ENCODE data around the gene INVS.

Gene INVS

DNA sequence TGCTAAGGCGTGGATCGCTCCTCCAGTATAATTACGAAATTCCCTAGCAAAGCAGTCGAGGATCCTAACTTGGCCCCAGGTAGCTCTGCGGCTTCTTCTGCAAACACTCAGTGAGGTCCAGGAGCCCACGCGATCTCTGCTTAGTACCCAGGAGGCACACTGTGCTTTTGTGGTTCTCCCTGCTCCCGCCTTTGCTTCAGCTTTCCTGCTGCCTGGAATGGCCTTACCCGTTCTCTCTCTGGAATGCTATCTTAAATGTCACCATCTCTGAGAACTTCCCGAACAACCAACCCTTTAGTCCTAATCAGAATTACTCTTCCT lies 639 bp downstream of the INVS start:
- TF ChIP-seq, protein P1, sequence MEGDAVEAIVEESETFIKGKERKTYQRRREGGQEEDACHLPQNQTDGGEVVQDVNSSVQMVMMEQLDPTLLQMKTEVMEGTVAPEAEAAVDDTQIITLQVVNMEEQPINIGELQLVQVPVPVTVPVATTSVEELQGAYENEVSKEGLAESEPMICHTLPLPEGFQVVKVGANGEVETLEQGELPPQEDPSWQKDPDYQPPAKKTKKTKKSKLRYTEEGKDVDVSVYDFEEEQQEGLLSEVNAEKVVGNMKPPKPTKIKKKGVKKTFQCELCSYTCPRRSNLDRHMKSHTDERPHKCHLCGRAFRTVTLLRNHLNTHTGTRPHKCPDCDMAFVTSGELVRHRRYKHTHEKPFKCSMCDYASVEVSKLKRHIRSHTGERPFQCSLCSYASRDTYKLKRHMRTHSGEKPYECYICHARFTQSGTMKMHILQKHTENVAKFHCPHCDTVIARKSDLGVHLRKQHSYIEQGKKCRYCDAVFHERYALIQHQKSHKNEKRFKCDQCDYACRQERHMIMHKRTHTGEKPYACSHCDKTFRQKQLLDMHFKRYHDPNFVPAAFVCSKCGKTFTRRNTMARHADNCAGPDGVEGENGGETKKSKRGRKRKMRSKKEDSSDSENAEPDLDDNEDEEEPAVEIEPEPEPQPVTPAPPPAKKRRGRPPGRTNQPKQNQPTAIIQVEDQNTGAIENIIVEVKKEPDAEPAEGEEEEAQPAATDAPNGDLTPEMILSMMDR (conservative IDR thresholded peaks at IDR 0.05), result no peak
- H3K27ac ChIP-seq, result peak overlapping the region; percentile 84

DNA sequence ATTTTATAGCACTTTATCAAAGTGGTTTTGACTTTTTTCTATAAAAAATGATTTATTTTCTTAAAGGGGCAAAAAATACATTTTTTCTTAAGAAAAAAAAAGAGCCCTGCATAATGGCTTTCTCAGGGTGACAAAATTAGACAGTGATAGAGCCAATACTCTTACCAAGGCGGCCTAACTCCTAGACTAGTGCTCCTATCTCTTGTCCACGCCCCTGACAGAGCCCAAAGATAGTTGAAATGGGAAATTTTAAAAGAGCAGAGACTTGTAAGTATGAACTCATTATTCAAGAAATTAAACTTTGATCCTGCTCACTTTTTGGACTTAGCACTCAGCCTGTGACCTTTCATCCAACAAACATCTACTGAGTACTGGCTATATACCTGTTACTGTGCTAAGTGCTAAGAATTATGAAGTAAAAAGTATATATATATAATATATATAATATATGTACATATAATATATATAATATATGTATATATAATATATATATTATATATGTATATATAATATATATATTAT lies 1.2 kb downstream of the INVS start:
- H3K27ac ChIP-seq, result peak overlapping the region; percentile 84
- TF ChIP-seq, protein P1 (conservative IDR thresholded peaks at IDR 0.05), result no peak

DNA sequence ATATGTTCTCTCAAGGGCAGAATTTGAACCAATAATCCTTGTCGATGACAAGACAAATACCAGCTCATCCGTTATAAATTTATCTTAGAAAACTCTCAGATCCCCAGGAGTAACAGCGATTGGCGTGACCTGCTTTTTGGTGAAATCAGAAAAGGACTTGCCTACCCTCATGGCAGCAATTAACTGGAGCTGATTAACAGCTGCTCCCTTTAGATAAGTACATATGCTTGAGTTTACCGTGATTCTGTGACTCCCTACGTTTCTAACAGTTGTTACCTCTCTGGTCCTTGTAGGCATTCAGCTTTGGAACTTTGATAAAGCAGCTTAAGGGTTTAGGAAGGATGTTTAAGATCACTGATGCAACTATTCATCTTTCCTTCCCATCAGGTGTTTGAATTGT lies 2.6 kb downstream of the INVS start:
- no peak overlapping the region for H3K27ac ChIP-seq
- TF ChIP-seq, protein P1 (conservative IDR thresholded peaks at IDR 0.05), result no peak

DNA sequence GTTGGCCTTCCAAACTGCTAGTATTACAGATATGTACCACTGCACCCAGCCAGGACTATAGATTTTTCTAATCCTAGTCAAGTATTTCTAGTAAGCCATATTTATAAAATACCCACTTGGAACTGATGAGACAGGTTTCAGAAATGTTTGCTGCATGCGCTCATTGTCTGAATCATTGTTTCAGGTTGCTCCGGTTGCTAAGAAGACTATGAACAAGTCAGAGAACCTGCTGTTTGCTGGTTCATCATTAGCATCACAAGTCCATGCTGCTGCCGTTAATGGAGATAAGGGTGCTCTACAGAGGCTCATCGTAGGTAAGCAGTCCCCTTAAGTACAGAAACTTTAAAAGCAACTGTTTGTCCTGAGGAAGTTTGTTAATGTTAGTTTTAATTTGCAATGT lies 5.3 kb downstream of the INVS start:
- H3K27ac ChIP-seq, result no peak overlapping the region
- TF ChIP-seq, protein P1 (conservative IDR thresholded peaks at IDR 0.05), result no peak

DNA sequence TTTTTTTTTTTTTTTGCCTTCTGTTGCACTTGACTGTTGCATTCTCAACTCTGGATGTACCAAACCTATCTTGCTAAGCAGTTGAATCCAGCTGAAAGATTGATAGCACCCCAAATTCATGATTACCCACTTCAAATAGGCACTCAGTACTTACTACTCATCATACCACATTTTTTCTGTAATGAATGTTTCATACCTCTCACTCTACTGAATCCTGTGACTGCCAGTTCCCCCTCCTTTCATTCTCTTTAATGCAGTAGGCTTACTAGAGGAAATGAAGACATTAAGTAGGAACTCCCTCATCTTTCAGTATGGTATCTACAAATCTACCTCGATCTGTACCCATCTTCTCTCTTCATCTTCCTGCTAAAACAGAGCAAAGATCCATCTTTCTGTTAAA lies 6.8 kb downstream of the INVS start:
- TF ChIP-seq, protein P1 (conservative IDR thresholded peaks at IDR 0.05), result no peak
- no peak overlapping the region for H3K27ac ChIP-seq

DNA sequence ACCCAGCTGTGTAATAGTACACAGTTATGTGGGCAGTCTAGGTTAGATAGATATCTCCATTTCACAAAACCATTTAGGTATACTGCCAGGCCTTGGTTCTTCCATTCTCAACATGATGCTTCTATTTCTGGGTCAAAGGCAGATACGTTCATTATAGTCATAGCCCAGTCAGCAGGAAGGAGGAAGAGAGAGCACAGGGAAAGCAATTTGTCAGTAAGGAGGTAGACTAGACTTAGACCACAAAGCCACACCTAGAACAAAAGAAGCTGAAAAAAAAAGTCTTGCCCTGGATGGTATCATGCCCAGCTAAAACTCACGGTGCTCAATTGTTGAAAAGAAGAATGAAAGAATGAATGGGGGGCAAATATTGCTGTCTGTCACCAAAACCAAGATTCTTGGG lies 7.6 kb downstream of the INVS start:
- TF ChIP-seq, protein P1 (conservative IDR thresholded peaks at IDR 0.05), result no peak
- H3K27ac ChIP-seq, result no peak overlapping the region

DNA sequence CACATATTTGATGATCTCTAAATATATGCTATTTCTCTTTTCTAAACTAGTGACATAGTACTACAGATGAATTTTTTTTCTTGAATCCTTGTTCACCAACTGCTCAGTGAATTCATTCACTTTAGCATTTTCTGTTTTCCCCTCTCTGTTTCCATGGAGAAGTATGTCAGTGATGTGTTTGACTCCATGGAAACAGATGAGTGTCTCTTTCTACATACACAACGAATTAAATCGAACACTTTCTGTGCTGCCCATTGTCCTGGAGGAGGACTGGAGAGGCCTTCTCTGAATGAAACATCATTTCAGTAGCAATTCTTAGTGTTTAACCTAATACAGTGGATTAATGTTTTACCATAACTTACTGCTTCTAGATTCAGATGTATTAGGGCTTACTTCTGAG lies 9.5 kb downstream of the INVS start:
- no peak overlapping the region for H3K27ac ChIP-seq
- TF ChIP-seq, protein P1 (conservative IDR thresholded peaks at IDR 0.05), result no peak

DNA sequence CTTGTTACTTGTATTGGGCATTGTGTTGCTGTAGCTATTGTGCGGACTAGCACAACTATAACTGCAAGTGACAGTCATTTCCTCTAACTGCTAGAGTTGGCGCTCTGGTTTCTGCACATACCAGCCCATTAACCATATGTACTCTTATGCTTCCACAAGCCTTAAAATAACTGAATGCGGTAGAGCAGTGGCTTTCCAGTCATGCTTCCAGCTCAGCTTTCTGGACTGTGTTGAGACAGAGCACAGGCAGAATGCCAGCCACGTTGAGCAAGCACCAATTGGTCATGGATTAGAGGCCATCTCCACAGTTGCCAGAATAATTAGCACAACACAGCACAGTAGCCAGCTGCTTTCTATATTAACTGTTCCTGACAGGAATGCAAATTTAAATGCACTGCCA lies 12.2 kb downstream of the INVS start:
- TF ChIP-seq, protein P1 (conservative IDR thresholded peaks at IDR 0.05), result no peak
- H3K27ac ChIP-seq, result no peak overlapping the region
